GM23248 (cell line): ENCODE data around the gene DGKH. TPM values are rescaled to one million over a fixed set of nuclear protein-coding genes. Genes with fewer than 3 reads are reported as not detected.

Experiments
- DNase-seq: peaks from one replicate; pipeline ENCODE4 v3.0.0-alpha.2; 2015
- H2AFZ ChIP-seq: fragments of 200-600 bp; sonication (generic); 2 replicates; pipeline ENCODE4 v1.6.1; 2016; ENCODE audit warnings: antibody characterized with exemption
- H3F3A ChIP-seq: fragments of 200-600 bp; sonication (generic); 2 replicates; pipeline ENCODE4 v1.6.1; 2016; ENCODE audit warnings: mild to moderate bottlenecking, antibody characterized with exemption, mixed run types; ENCODE audit not compliant: insufficient read depth
- H3K27ac ChIP-seq: fragments of 200-600 bp; sonication (generic); 2 replicates; pipeline ENCODE4 v1.5.1; 2016; ENCODE audit warnings: mild to moderate bottlenecking
- H3K27me3 ChIP-seq: fragments of 200-600 bp; sonication (generic); replicated peaks from 2 replicates; pipeline ENCODE4 v1.6.1; 2016; ENCODE audit warnings: mild to moderate bottlenecking; ENCODE audit not compliant: insufficient read depth
- H3K36me3 ChIP-seq: fragments of 200-600 bp; sonication (generic); 2 replicates; pipeline ENCODE4 v1.6.1; 2016; ENCODE audit warnings: low read depth, mild to moderate bottlenecking
- H3K4me1 ChIP-seq: fragments of 200-600 bp; sonication (generic); 2 replicates; pipeline ENCODE4 v1.6.1; 2016; ENCODE audit warnings: mild to moderate bottlenecking; ENCODE audit not compliant: insufficient read depth
- H3K4me2 ChIP-seq: fragments of 200-600 bp; sonication (generic); one replicate; pipeline ENCODE4 v1.6.1; 2016; ENCODE audit warnings: mild to moderate bottlenecking; ENCODE audit not compliant: unreplicated experiment
- H3K4me3 ChIP-seq: fragments of 200-600 bp; sonication (generic); 2 replicates; pipeline ENCODE4 v1.5.1; 2016; ENCODE audit warnings: mild to moderate bottlenecking
- H3K79me2 ChIP-seq: fragments of 200-600 bp; sonication (generic); 2 replicates; pipeline ENCODE4 v1.6.1; 2016; ENCODE audit warnings: mild to moderate bottlenecking; ENCODE audit not compliant: insufficient read depth
- H3K9ac ChIP-seq: fragments of 200-600 bp; sonication (generic); 2 replicates; pipeline ENCODE4 v1.6.1; 2016; ENCODE audit warnings: mild to moderate bottlenecking
- H3K9me2 ChIP-seq: fragments of 200-600 bp; sonication (generic); 2 replicates; pipeline ENCODE4 v1.6.1; 2016; ENCODE audit warnings: mixed run types, mild to moderate bottlenecking, moderate library complexity; ENCODE audit not compliant: insufficient read depth
- H3K9me3 ChIP-seq: fragments of 200-600 bp; sonication (generic); one replicate; pipeline ENCODE4 v1.6.1; 2017; ENCODE audit warnings: low read depth
- H4K20me1 ChIP-seq: fragments of 200-600 bp; sonication (generic); 2 replicates; pipeline ENCODE4 v1.6.0; 2016; ENCODE audit not compliant: insufficient read depth
- EZH2 ChIP-seq: fragments of 200-600 bp; sonication (generic); IDR thresholded peaks from 2 replicates; pipeline ENCODE4 v1.6.1; 2018; ENCODE audit warnings: antibody characterized with exemption, mild to moderate bottlenecking; ENCODE audit not compliant: insufficient read depth, poor library complexity, severe bottlenecking
- EZH2phosphoT487 ChIP-seq: fragments of 200-600 bp; sonication (generic); IDR thresholded peaks from 2 replicates; pipeline ENCODE4 v1.6.1; 2018; ENCODE audit warnings: antibody characterized with exemption, moderate library complexity, mild to moderate bottlenecking, low read depth; ENCODE audit not compliant: insufficient read depth
- WGBS, 2 experiments: methylation state at CpG; one replicate each; pipeline ENCODE4 v1.1.6; 2015 to 2017; ENCODE audit warnings: low lambda C conversion rate in 2 of 2, low coverage in 1 of 2; ENCODE audit errors: missing lambda C conversion rate in 2 of 2; 5-methylcytosine and 5-hydroxymethylcytosine counted together
- in situ Hi-C: fragments of 300-500 bp; cut with MboI; formaldehyde crosslinking; loops from 2 replicates; pipeline ENCODE4 v1.15.0; 2020
- polyA plus RNA-seq: library from polyadenylated mRNA; unstranded; fragments of >200 nt; fragmentation: Nextera tagmentation; extraction: Ambion mirVana; gene quantifications from 2 replicates; pipeline ENCODE4 v1.2.1, GENCODE V29; 2016
- total RNA-seq: library from RNA; depleted of rRNA; stranded (reverse); fragments of >200 nt; shearing (Covaris generic); gene quantifications from 2 replicates; pipeline ENCODE4 v1.2.3, GENCODE V29; 2014

Gene DGKH
- total and polyA plus RNA-seq, 2 experiments from 2014 or later: 1.4 to 7.1 TPM

DNA sequence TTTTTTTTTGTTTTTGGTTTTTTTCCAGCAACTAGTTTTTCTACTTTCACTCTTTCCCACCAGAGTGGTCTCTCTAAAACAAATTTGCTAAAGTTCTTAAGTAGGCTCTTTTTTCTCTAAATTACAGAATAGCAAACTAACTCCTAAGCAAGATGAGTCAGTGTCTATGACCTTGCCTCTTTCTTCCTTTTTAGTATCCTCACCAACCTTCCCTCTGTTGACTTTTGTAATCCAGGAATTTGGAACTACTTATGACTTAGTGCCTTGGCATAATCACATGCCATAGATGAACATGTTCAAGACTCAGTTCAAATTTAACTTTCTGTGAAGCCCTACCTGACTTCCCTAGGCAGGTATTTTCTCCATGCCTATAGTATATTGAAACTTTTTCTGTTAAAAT lies 191.2 kb downstream of the DGKH start:
- no peaks in the 10 kb centered on the region for H4K20me1 ChIP-seq
- no peaks in the 10 kb centered on the region for H3K36me3 ChIP-seq
- no peaks in the 10 kb centered on the region for H3K79me2 ChIP-seq
- peaks cover 8% of the 10 kb centered on the region; the same call in 1 of the 2 replicates for H3K4me1 ChIP-seq
- no peaks in the 10 kb centered on the region for H3K9me3 ChIP-seq
- H3K9ac ChIP-seq: no peak overlapping the region
- no peaks in the 10 kb centered on the region for H3K27me3 ChIP-seq
- H2AFZ ChIP-seq: no peak overlapping the region
- no peak overlapping the region for H3K4me3 ChIP-seq
- H3K4me2 ChIP-seq: no peak overlapping the region
- DNase-seq: peak; percentile 10
- no peak overlapping the region for H3K27ac ChIP-seq
- TF ChIP-seq EZH2: no peak
- TF ChIP-seq EZH2phosphoT487: no peak
- in situ Hi-C loops: no loop called here
- H3K9me2 ChIP-seq: no peaks in the 10 kb centered on the region
- H3F3A ChIP-seq: no peaks in the 10 kb centered on the region

DNA sequence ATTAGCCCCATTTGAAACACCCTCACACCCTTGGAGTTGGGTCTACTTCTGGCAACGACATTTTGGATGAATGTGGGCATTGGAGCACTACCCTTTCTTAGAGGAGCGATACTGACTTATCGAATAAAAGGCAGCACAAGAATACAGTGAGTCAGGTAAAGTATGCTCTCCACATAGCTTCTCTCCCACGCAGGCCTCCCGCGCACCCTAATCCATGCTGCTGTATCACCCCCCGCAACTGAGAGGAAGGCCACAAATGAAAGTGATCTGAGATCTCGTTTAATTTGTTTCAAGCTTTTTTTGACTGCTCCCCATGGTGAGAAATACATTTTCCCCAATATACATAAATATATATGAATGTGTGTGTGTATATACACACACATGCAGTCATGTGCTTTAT lies 198.1 kb downstream of the DGKH start:
- Histone ChIP-seq H3K36me3 (no peaks in the 10 kb centered on the region), H3K27me3 (no peaks in the 10 kb centered on the region)

DNA sequence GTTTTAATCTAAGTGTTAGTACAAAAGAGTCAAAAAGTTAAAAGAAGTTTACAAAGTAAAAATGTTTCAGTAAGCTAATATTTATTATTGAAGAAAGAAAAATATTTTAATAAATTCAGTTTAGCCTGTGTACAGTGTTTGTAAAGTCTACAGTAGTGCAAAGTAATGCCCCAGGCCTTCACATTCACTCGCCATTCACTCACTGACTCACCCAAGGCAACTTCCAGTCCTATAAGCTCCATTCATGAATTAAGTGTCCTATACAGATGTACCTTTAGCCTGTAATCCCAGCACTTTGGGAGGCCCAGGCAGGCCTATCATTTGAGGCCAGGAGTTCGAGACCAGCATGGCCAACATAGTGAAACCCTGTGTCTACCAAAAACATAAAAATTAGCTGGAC lies 199.4 kb downstream of the DGKH start:
- H4K20me1 ChIP-seq: no peaks in the 10 kb centered on the region
- H3K27ac ChIP-seq: no peak overlapping the region
- no peak overlapping the region for H3K4me3 ChIP-seq
- no peaks in the 10 kb centered on the region for H3K4me1 ChIP-seq
- no peaks in the 10 kb centered on the region for H3F3A ChIP-seq
- H3K9me2 ChIP-seq: no peaks in the 10 kb centered on the region
- H3K36me3 ChIP-seq: no peaks in the 10 kb centered on the region
- in situ Hi-C loops: no loop called here
- H2AFZ ChIP-seq: no peak overlapping the region
- no peaks in the 10 kb centered on the region for H3K9me3 ChIP-seq
- H3K27me3 ChIP-seq: no peaks in the 10 kb centered on the region
- H3K79me2 ChIP-seq: no peaks in the 10 kb centered on the region
- H3K4me2 ChIP-seq: no peak overlapping the region
- H3K9ac ChIP-seq: no peak overlapping the region
- DNase-seq: peak; percentile 17
- 68 to 74% methylated on average over 2 of the region's 2 CpGs for WGBS, 2 experiments
- no peak for TF ChIP-seq EZH2phosphoT487
- no peak for TF ChIP-seq EZH2

More for the DNA sequence above, 198.1 kb downstream of the DGKH start:
- H3K4me2 ChIP-seq: no peak overlapping the region
- H3K27ac ChIP-seq: no peak overlapping the region
- no peak overlapping the region for H3K4me3 ChIP-seq
- H3K9ac ChIP-seq: no peak overlapping the region
- H3K9me2 ChIP-seq: no peaks in the 10 kb centered on the region
- TF ChIP-seq EZH2 (no peak), EZH2phosphoT487 (no peak)
- DNase-seq: no peak
- H3K79me2 ChIP-seq: no peaks in the 10 kb centered on the region
- 96 to 97% methylated on average over 8 of the region's 8 CpGs for WGBS, 2 experiments
- H3K9me3 ChIP-seq: no peaks in the 10 kb centered on the region
- in situ Hi-C loops: no loop called here
- H4K20me1 ChIP-seq: no peaks in the 10 kb centered on the region
- H2AFZ ChIP-seq: no peak overlapping the region
- H3F3A ChIP-seq: no peaks in the 10 kb centered on the region
- no peaks in the 10 kb centered on the region for H3K4me1 ChIP-seq

DNA sequence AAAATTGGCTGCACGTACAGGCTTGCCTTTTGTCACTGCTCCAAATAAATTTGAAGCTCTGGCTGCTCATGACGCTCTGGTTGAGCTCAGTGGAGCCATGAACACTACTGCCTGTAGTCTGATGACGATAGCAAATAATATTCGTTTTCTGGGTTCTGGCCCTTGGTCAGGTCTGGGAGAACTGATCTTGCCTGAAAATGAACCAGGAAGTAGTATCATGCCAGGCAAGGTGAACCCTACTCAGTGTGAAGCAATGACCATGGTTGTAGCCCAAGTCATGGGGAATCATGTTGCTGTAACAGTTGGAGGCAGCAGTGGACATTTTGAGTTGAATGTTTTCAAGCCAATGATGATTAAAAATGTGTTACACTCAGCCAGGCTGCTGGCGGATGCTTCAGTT lies 207.4 kb downstream of the DGKH start:
- no peak for TF ChIP-seq EZH2phosphoT487
- no peak for TF ChIP-seq EZH2
- H3K36me3 ChIP-seq: no peaks in the 10 kb centered on the region
- 57 to 61% methylated on average over 5 of the region's 5 CpGs for WGBS, 2 experiments
- no peaks in the 10 kb centered on the region for H3K9me2 ChIP-seq
- no peaks in the 10 kb centered on the region for H3K9me3 ChIP-seq
- no peak overlapping the region for H3K4me3 ChIP-seq
- H3K4me2 ChIP-seq: no peak overlapping the region
- no peaks in the 10 kb centered on the region for H4K20me1 ChIP-seq
- H2AFZ ChIP-seq: no peak overlapping the region
- H3K9ac ChIP-seq: no peak overlapping the region
- H3K27me3 ChIP-seq: no peaks in the 10 kb centered on the region
- H3F3A ChIP-seq: no peaks in the 10 kb centered on the region
- no peak overlapping the region for H3K27ac ChIP-seq
- no peak for DNase-seq
- in situ Hi-C loops: no loop called here
- no peaks in the 10 kb centered on the region for H3K79me2 ChIP-seq
- H3K4me1 ChIP-seq: no peaks in the 10 kb centered on the region

DNA sequence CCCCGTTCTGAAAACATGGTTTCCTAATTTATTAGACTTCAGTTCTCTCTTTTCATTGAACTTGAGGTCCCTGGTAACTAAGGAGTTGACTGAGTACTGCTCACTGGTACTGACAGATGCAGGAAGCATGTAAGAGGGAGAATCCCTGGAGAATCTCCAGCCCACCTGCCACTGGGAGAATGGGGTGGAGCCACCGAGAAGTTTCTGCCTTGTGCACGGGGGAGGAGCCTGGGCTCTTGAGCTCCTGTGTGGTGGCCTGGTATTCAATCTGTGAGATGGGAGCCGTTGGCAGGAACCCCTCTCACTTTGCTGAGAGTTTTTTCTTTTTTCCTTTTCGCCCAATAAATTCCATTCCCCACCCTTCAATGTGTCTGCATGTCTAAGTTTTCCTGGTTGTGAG lies 210.3 kb downstream of the DGKH start:
- no peak for TF ChIP-seq EZH2
- H3K4me3 ChIP-seq: no peak overlapping the region
- no peaks in the 10 kb centered on the region for H3K4me1 ChIP-seq
- H3K79me2 ChIP-seq: no peaks in the 10 kb centered on the region
- DNase-seq: no peak
- H3K27me3 ChIP-seq: no peaks in the 10 kb centered on the region
- no peak overlapping the region for H3K27ac ChIP-seq
- no peaks in the 10 kb centered on the region for H3K9me2 ChIP-seq
- 52 to 58% methylated on average over 5 of the region's 5 CpGs for WGBS, 2 experiments
- no peaks in the 10 kb centered on the region for H3K36me3 ChIP-seq
- H3K4me2 ChIP-seq: no peak overlapping the region
- H3K9me3 ChIP-seq: no peaks in the 10 kb centered on the region
- no peak overlapping the region for H2AFZ ChIP-seq
- in situ Hi-C loops: no loop called here
- no peaks in the 10 kb centered on the region for H4K20me1 ChIP-seq
- H3F3A ChIP-seq: no peaks in the 10 kb centered on the region
- no peak overlapping the region for H3K9ac ChIP-seq
